ENCODE data around the gene PDLIM7.

DNA sequence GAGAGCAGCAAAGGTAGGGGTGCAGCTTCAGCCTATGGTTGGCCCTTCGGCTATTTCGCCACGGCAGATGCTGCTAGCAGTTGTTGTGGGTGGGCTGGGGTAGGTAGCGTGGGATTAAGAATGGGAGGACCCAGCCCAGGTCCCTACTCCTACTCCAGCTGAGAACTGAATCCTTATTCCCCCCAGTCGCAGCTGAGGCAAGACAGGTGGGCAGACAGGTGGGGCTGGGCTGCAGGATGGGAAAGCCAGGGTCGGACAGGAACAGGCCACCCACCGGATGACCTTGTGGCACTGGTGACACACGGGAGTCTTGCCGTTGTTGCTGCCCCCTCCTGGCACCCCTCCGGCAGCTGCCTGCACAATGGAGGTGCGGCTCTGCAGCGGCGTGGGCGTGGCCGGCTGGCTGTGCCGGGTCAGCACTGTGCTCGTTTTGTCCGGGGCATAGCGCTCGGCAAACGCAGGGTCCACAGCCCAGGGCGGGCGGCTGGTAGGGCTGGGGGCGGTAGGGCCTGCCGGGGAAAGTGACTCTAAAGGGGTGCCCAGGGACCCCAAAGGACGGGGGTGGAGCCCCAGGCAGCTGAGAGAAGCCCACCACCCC is 8.2 kb downstream of the PDLIM7 start:
- TF ChIP-seq, protein P1, sequence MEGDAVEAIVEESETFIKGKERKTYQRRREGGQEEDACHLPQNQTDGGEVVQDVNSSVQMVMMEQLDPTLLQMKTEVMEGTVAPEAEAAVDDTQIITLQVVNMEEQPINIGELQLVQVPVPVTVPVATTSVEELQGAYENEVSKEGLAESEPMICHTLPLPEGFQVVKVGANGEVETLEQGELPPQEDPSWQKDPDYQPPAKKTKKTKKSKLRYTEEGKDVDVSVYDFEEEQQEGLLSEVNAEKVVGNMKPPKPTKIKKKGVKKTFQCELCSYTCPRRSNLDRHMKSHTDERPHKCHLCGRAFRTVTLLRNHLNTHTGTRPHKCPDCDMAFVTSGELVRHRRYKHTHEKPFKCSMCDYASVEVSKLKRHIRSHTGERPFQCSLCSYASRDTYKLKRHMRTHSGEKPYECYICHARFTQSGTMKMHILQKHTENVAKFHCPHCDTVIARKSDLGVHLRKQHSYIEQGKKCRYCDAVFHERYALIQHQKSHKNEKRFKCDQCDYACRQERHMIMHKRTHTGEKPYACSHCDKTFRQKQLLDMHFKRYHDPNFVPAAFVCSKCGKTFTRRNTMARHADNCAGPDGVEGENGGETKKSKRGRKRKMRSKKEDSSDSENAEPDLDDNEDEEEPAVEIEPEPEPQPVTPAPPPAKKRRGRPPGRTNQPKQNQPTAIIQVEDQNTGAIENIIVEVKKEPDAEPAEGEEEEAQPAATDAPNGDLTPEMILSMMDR (optimal IDR thresholded peaks at IDR 0.05 in 1 of 3, IDR thresholded peaks at IDR 0.05 in 1 of 3, conservative IDR thresholded peaks at IDR 0.05 in 1 of 3; ENCODE audit: extremely low read depth in 1 of 3, insufficient read depth in 2 of 3, low read length in 3 of 3) = no peak
- no peak for TF ChIP-seq EZH2 (IDR thresholded peaks at IDR 0.05; ENCODE audit: low read length)
